ENCODE results near the gene NEURL3.
A peak's percentile ranks its signal among the peaks of the same experiment; 100 is the strongest.

- peak; percentile 89 for TF ChIP-seq TAF1 (IDR thresholded peaks at IDR 0.05; ENCODE audit: low read depth, low read length)
- peak; percentile 95 for TF ChIP-seq POLR2AphosphoS5 (IDR thresholded peaks at IDR 0.05; ENCODE audit: low read depth, low read length)
- peak; percentile 60 for TF ChIP-seq SPI1 (IDR thresholded peaks at IDR 0.05; ENCODE audit: low read depth, low read length)
- TF ChIP-seq POLR2A (IDR thresholded peaks at IDR 0.05; ENCODE audit: low read depth, low read length) = peak; percentile 95
- peak; percentile 75 for TF ChIP-seq POU2F2 (IDR thresholded peaks at IDR 0.05; ENCODE audit: low read depth, low read length)
- TF ChIP-seq PAX5 (IDR thresholded peaks at IDR 0.05; ENCODE audit: insufficient read depth, low read length, severe bottlenecking) = peak; percentile 36
Observed at GRCh38 chr2:96485751-96486651, 19.2 kb downstream of the NEURL3 start.

Data from GM12891 (cell line).